ENCODE results near the gene SMAGP.

The SMAGP gene

GRCh38 chr12:51199366-51199945, 70.8 kb downstream of the SMAGP start:
- TF ChIP-seq CTCF (IDR thresholded peaks at IDR 0.05; ENCODE audit: control extremely low read depth, extremely low read depth, low read depth, missing control alignments) = no peak
- ChIA-PET CTCF (interaction anchor here (1.2 kb wide), 1 partner anchor 19 kb away, joined by 4 read pairs; the partner anchor contains the start of gene POU6F1), POLR2A (no interaction called here)
- no peak for DNase-seq (ENCODE audit: extremely low spot score)

- ChIA-PET CTCF (no interaction called here), POLR2A (no interaction called here)
- no peak for DNase-seq (ENCODE audit: extremely low spot score)
- no peak for TF ChIP-seq CTCF (IDR thresholded peaks at IDR 0.05; ENCODE audit: control extremely low read depth, extremely low read depth, low read depth, missing control alignments)
Measured at GRCh38 chr12:51198568-51199365, 71.4 kb downstream of the SMAGP start.

GRCh38 chr12:51197736-51198567, 72.3 kb downstream of the SMAGP start:
- POLR2A ChIA-PET = no interaction called here
- TF ChIP-seq CTCF (IDR thresholded peaks at IDR 0.05; ENCODE audit: control extremely low read depth, extremely low read depth, low read depth, missing control alignments) = no peak
- DNase-seq (ENCODE audit: extremely low spot score) = no peak
- CTCF ChIA-PET = interaction anchor here (1.1 kb wide), 1 partner anchor 10 kb away, joined by 4 read pairs; no protein-coding TSS in a partner anchor

- POLR2A ChIA-PET = no interaction called here
- TF ChIP-seq CTCF (IDR thresholded peaks at IDR 0.05; ENCODE audit: control extremely low read depth, extremely low read depth, low read depth, missing control alignments) = no peak
- CTCF ChIA-PET = interaction anchor here (1.0 to 1.1 kb wide), 3 partner anchors 8 to 17 kb away, joined by 3 to 4 read pairs (median 3); no protein-coding TSS in a partner anchor
- no peak for DNase-seq (ENCODE audit: extremely low spot score)
Measured at GRCh38 chr12:51196547-51196946, 73.7 kb downstream of the SMAGP start.

- no peak for DNase-seq (ENCODE audit: extremely low spot score)
- POLR2A ChIA-PET = no interaction called here
- CTCF ChIA-PET = interaction anchor here (0.9 to 1.1 kb wide), 3 partner anchors 10 to 17 kb away, joined by 3 to 4 read pairs (median 3); no protein-coding TSS in a partner anchor
- no peak for TF ChIP-seq CTCF (IDR thresholded peaks at IDR 0.05; ENCODE audit: control extremely low read depth, extremely low read depth, low read depth, missing control alignments)
Measured at GRCh38 chr12:51195841-51196240, 74.4 kb downstream of the SMAGP start.
